MM.1S (cell line): ENCODE data around the gene FGGY.

Experiments
- EZH2 ChIP-seq: fragments of 300-600 bp; sonication (generic); optimal IDR thresholded peaks from 2 replicates; pipeline ENCODE3; 2017; ENCODE audit warnings: low read depth, mild to moderate bottlenecking, antibody characterized with exemption, low read length, mixed read lengths
- EZH2phosphoT487 ChIP-seq: fragments of 300-600 bp; sonication (generic); IDR thresholded peaks from 2 replicates; pipeline ENCODE4 v1.6.1; 2018; ENCODE audit warnings: antibody characterized with exemption, low read length
- TF ChIP-seq, protein P1 (sequence below): fragments of 300-600 bp; sonication (generic); IDR thresholded peaks from 2 replicates; pipeline ENCODE4 v1.5.1; 2016; ENCODE audit warnings: antibody characterized with exemption, low read length, mixed read lengths

DNA sequence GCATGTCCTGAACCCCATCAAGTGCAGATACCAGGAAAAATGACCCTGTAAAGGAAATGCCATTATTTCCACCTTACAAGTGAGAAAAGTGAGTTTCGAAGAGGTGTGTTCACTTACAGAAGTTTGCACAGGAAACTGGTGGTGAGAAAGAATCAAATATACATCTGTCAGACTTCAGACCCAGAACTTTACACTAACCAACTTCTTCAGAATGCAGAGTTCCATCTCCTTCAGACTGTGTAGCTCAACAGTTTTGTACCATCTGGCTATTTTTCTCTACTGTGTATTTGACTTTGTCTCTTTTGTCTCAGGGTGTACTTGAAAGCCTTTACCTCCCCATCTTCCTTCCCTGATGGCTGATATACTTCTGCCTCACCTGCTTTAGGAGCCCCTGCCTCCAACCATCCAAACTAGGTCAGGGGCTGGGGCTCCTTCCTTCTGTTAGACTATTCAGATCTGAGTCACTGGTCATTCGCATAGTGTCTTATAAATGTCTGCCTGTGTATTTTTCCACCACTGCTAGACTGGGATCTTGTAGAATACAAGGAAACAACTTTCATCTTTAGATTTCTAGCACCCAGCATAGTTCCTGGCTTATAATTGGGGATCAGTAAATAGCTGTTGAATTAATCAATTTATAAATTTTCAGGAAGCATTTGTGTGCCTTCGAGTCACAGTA, 247.9 kb downstream of the FGGY start:
- TF ChIP-seq, protein P1, sequence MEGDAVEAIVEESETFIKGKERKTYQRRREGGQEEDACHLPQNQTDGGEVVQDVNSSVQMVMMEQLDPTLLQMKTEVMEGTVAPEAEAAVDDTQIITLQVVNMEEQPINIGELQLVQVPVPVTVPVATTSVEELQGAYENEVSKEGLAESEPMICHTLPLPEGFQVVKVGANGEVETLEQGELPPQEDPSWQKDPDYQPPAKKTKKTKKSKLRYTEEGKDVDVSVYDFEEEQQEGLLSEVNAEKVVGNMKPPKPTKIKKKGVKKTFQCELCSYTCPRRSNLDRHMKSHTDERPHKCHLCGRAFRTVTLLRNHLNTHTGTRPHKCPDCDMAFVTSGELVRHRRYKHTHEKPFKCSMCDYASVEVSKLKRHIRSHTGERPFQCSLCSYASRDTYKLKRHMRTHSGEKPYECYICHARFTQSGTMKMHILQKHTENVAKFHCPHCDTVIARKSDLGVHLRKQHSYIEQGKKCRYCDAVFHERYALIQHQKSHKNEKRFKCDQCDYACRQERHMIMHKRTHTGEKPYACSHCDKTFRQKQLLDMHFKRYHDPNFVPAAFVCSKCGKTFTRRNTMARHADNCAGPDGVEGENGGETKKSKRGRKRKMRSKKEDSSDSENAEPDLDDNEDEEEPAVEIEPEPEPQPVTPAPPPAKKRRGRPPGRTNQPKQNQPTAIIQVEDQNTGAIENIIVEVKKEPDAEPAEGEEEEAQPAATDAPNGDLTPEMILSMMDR: no peak
- TF ChIP-seq EZH2 (no peak), EZH2phosphoT487 (no peak)
